H1 (cell line): ENCODE measurements around the gene FKTN. TPM values are rescaled to one million over a fixed set of nuclear protein-coding genes. Genes with fewer than 3 reads are reported as not detected.

ENCODE experiments used
- ASH2L ChIP-seq: fragments of 200-600, 300-600 bp; sonication (generic); IDR thresholded peaks from one replicate; pipeline ENCODE4 v1.7.1; 2017; ENCODE audit warnings: low read length
- CBX5 ChIP-seq: fragments of 300-800, 300-1000 bp; sonication (generic); IDR thresholded peaks from 2 replicates; pipeline ENCODE4 v1.7.1; 2016; ENCODE audit warnings: antibody characterized with exemption, low read length, low read depth
- EZH2 ChIP-seq: fragments of 200-600 bp; sonication (generic); IDR thresholded peaks from 2 replicates; pipeline ENCODE4 v1.7.1; 2012; ENCODE audit warnings: low read depth, mild to moderate bottlenecking, moderate library complexity, low read length, inconsistent platforms; ENCODE audit not compliant: severe bottlenecking
- GABPA ChIP-seq: IDR thresholded peaks from 2 replicates; pipeline ENCODE4 v1.6.1; 2011; ENCODE audit warnings: mild to moderate bottlenecking, low read length, moderate library complexity, borderline replicate concordance; ENCODE audit not compliant: insufficient read depth
- JUN ChIP-seq: IDR thresholded peaks from 2 replicates; pipeline ENCODE4 v1.6.1; 2011; ENCODE audit warnings: low read depth, mild to moderate bottlenecking, improper control_type of control experiment, low read length
- JUND ChIP-seq: IDR thresholded peaks from 2 replicates; pipeline ENCODE4 v1.6.1; 2011; ENCODE audit warnings: mild to moderate bottlenecking, improper control_type of control experiment, low read length
- KDM4A ChIP-seq: IDR thresholded peaks from one replicate; pipeline ENCODE4 v1.7.1; 2012; ENCODE audit warnings: low read depth, mild to moderate bottlenecking, moderate library complexity, low read length, inconsistent platforms; ENCODE audit not compliant: severe bottlenecking
- KDM5A ChIP-seq: fragments of 200-600 bp; IDR thresholded peaks from 2 replicates; pipeline ENCODE4 v1.7.1; 2012; ENCODE audit warnings: mild to moderate bottlenecking, low read length, inconsistent platforms, mixed read lengths
- RAD21 ChIP-seq, 2 experiments: IDR thresholded peaks in 1 of 2; conservative IDR thresholded peaks in 1 of 2; 2 replicates each; pipeline ENCODE4 v1.6.1; 2011; ENCODE audit warnings: low read depth in 2 of 2, low read length in 2 of 2, improper control_type of control experiment in 1 of 2, inconsistent platforms in 1 of 2, mild to moderate bottlenecking in 1 of 2, moderate library complexity in 1 of 2
- RFX5 ChIP-seq: IDR thresholded peaks from 2 replicates; pipeline ENCODE4 v1.6.1; 2011; ENCODE audit warnings: low read depth, low read length, improper control_type of control experiment, borderline replicate concordance
- RNF2 ChIP-seq: fragments of 200-900, 300-1000 bp; sonication (generic); IDR thresholded peaks from 2 replicates; pipeline ENCODE4 v1.7.1; 2016; ENCODE audit warnings: borderline replicate concordance, low read depth, mild to moderate bottlenecking, antibody characterized with exemption, low read length; ENCODE audit not compliant: poor library complexity, severe bottlenecking; ENCODE audit errors: missing control alignments
- SIN3A ChIP-seq, 2 experiments: IDR thresholded peaks in 1 of 2; conservative IDR thresholded peaks in 1 of 2; 2 replicates each; pipeline ENCODE4 v1.6.1; 2011 to 2012; ENCODE audit warnings: low read length in 2 of 2, improper control_type of control experiment in 1 of 2, low read depth in 1 of 2, mild to moderate bottlenecking in 1 of 2
- SIRT6 ChIP-seq: IDR thresholded peaks from one replicate; pipeline ENCODE4 v1.7.1; 2012; ENCODE audit warnings: low read length, inconsistent platforms
- SP4 ChIP-seq: IDR thresholded peaks from 2 replicates; pipeline ENCODE4 v1.6.1; 2012; ENCODE audit warnings: low read length, inconsistent platforms
- SUZ12 ChIP-seq: fragments of 200-600 bp; sonication (generic); IDR thresholded peaks from 2 replicates; pipeline ENCODE4 v1.6.1; 2012; ENCODE audit warnings: mild to moderate bottlenecking, inconsistent platforms, low read length, moderate library complexity, mixed read lengths
- TAF1 ChIP-seq: IDR thresholded peaks from 2 replicates; pipeline ENCODE4 v1.6.1; 2011; ENCODE audit warnings: mild to moderate bottlenecking, low read depth, low read length
- TEAD4 ChIP-seq: IDR thresholded peaks from 2 replicates; pipeline ENCODE4 v1.6.1; 2012; ENCODE audit warnings: low read depth, low read length, inconsistent platforms, mixed read lengths
- polyA plus RNA-seq, 7 experiments: library from polyadenylated mRNA; depleted of rRNA in 3 of 7; stranded (reverse) in 5 of 7; unstranded in 2 of 7; fragments of >200 nt in 5 of 7; fragments of 200-250 nt in 2 of 7; gene quantifications; 1 replicate in 5 of 7; 2 replicates in 1 of 7; 4 replicates in 1 of 7; pipeline versions ENCODE4 v1.2.1 to v1.2.3, GENCODE V29; 2011 to 2013; ENCODE audit warnings: missing spikeins in 2 of 7, mixed read lengths in 2 of 7
- total RNA-seq: library from RNA; stranded (reverse); fragmentation: NEBNext Ultra II Directional; extraction: Animal tissue kit (Norgen Biotek cat#: 25700); gene quantifications from 2 replicates; pipeline ENCODE4 v1.2.1, GENCODE V29; 2021
- TF ChIP-seq, protein P1 (sequence below): IDR thresholded peaks from 2 replicates; pipeline ENCODE4 v1.6.1; 2012; ENCODE audit warnings: low read length, inconsistent platforms
- TF ChIP-seq, protein P2 (sequence below): IDR thresholded peaks from 2 replicates; pipeline ENCODE4 v1.6.1; 2012; ENCODE audit warnings: inconsistent platforms

The FKTN gene
- total and polyA plus RNA-seq, 2 of the 8 experiments (the other 6 are each of a cell fraction or from before 2014, with no cell fraction given): 2.7 to 13.4 TPM

DNA sequence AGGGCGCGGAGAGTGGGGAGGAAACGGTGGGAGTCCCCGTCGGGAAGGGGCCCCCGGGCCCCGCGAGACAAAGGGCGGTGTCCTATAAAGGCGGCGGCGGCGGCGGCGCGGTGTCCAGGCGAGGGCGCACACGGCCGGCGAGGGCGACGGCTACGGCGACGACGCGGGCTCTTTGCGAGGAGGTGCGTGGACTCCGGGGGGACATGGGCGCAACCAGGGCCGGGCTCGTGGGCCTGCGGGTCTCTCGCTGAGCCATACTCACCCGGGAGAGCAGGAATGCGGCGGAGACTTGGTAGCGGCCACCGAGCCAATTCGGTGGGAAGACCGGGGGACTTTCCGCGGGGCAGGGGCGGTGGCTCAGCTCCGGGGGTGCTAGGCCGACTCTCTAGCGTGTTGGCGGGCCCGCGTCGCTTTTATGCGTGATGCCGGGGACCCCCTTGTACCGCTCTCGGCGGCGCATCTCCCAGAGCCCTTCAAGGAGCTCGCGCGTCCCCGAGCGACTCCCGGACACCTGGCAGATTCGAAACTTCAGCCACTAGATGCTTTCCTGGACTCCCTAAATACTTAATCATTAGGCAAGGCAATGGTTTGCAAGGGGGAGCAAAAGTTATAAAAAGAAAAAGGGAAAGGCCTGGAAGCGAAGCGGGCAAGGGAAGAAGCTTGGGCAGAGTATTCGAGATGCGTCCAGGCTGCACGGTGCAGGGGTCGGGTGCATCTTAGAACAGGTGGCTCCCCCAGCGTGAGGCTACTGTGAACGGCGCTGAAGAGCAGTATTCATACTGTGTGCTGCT is 98.4 kb downstream of the FKTN start (continued):
- TF ChIP-seq JUN (no peak), GABPA (no peak), KDM4A (peak; percentile 95), CBX5 (no peak), KDM5A (no peak), RNF2 (peak; percentile 57), RAD21 (IDR thresholded peaks at IDR 0.05 in 1 of 2, conservative IDR thresholded peaks at IDR 0.05 in 1 of 2; ENCODE audit: low read depth in 2 of 2, low read length in 2 of 2) (peak in 1 of 2 experiments; percentile 22; a peak in 2 of 4 replicates), TEAD4 (no peak), SP4 (no peak), RFX5 (no peak), SUZ12 (peak; percentile 86), SIRT6 (no peak), SIN3A (conservative IDR thresholded peaks at IDR 0.05 in 1 of 2, IDR thresholded peaks at IDR 0.05 in 1 of 2; ENCODE audit: low read depth in 1 of 2, low read length in 2 of 2) (no peak), ASH2L (peak; percentile 32), JUND (no peak), TAF1 (no peak), EZH2 (peak; percentile 71)
- TF ChIP-seq, protein P1, sequence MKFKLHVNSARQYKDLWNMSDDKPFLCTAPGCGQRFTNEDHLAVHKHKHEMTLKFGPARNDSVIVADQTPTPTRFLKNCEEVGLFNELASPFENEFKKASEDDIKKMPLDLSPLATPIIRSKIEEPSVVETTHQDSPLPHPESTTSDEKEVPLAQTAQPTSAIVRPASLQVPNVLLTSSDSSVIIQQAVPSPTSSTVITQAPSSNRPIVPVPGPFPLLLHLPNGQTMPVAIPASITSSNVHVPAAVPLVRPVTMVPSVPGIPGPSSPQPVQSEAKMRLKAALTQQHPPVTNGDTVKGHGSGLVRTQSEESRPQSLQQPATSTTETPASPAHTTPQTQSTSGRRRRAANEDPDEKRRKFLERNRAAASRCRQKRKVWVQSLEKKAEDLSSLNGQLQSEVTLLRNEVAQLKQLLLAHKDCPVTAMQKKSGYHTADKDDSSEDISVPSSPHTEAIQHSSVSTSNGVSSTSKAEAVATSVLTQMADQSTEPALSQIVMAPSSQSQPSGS: no peak
- TF ChIP-seq, protein P2, sequence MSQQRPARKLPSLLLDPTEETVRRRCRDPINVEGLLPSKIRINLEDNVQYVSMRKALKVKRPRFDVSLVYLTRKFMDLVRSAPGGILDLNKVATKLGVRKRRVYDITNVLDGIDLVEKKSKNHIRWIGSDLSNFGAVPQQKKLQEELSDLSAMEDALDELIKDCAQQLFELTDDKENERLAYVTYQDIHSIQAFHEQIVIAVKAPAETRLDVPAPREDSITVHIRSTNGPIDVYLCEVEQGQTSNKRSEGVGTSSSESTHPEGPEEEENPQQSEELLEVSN: peak; percentile 96
